ENCODE results near the gene MAPK8. TPM values are rescaled to one million over a fixed set of nuclear protein-coding genes. Genes with fewer than 3 reads are reported as not detected.

The MAPK8 gene
- total RNA-seq, 1 donor from 2014 or later: 30.3 TPM

- DNase-seq (ENCODE audit: low spot score): peak; percentile 80
Measured at GRCh38 chr10:48459270-48460150, 153.0 kb downstream of the MAPK8 start.

GRCh38 chr10:48460182-48460581 lies 153.7 kb downstream of the MAPK8 start:
- DNase-seq (ENCODE audit: low spot score): no peak

GRCh38 chr10:48461623-48462481 lies 155.4 kb downstream of the MAPK8 start:
- peak; percentile 59 for DNase-seq (ENCODE audit: low spot score)

- DNase-seq (ENCODE audit: low spot score): peak; percentile 59
Measured at GRCh38 chr10:48462482-48463020, 156.1 kb downstream of the MAPK8 start.

GRCh38 chr10:48463318-48464003 lies 157.0 kb downstream of the MAPK8 start:
- DNase-seq (ENCODE audit: low spot score): peak; percentile 71

GRCh38 chr10:48464121-48464870 lies 157.8 kb downstream of the MAPK8 start:
- peak; percentile 82 for DNase-seq (ENCODE audit: low spot score)

DNA sequence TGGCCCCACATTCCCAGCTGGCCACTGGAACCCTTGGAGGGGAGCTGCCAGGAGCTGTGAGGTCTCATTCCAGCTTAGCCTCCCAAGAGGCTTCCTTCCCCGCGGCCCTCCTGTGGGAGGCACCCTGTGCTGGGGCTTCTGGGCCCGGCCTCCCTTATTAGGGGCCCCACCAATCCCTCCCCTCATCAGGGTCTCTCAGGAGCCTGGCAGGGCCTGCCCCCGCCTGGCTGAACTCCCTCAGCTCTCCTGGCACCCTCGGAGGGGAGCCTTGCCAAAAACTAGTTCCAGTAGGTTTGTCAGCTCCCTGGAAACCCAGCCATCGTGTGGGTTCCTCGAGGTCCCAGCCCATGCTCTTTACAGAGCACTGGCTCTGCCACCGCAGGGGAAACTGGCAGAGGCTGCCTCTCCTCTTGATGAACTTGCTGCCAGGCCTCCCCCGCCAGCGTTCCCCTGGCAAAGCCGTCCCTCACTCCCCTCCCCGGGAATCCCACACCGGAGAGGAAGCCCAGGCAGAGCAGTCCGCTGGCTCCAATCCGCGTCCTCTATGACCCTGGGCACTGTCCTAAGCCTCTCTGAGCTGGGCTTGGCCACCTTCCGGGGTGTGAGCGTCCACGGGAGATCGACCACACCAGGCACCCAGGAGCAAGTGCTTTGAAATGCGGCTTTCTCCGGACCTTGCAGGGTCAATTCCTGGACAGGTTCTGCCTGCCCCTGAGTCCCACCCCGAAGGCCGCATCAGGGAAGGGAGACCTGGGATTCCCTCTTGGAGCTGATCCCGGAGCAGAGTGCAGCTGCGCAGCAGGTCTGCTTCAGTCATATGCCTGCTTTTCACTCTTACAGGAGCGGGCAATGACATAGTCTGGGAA lies 158.6 kb downstream of the MAPK8 start:
- peak; percentile 86 for DNase-seq (ENCODE audit: low spot score)

GRCh38 chr10:48465860-48466521 lies 159.5 kb downstream of the MAPK8 start:
- DNase-seq (ENCODE audit: low spot score): peak; percentile 82

DNA sequence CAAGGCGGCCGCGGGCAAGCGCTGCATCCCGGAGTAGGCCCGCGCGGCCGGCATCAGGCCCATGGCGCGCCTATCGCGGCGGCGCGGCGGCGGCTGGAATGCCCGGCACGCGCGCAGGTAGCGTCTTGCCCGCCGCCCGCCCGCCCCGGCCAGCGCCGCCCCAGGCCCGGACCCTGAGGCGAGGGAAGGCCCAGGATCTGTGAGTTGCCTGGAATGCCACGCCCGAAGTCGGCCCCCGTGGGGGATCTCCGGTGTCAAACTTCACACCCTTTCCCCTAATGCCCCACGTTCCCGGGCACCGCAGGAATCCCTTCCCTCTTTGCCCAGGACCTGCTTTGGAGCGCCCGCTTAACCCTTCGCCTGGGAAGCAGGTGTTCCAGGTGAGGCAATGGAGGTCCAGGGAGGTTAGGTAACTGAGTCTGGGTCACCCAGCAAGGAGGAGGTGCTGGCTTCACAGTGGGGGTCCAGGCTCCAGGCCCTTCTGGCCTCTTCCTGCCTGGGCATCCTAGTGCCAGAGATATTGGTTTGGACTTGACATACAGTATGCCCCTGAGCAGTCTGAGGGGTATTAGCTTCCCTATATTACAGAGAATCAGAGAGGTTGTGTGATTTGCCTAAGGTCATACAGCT lies 160.2 kb downstream of the MAPK8 start:
- DNase-seq (ENCODE audit: low spot score): peak; percentile 90

GRCh38 chr10:48467669-48468068 lies 161.2 kb downstream of the MAPK8 start:
- DNase-seq (ENCODE audit: low spot score): peak; percentile 39

- DNase-seq (ENCODE audit: low spot score): peak; percentile 14
Measured at GRCh38 chr10:48468130-48468790, 161.8 kb downstream of the MAPK8 start.

DNA sequence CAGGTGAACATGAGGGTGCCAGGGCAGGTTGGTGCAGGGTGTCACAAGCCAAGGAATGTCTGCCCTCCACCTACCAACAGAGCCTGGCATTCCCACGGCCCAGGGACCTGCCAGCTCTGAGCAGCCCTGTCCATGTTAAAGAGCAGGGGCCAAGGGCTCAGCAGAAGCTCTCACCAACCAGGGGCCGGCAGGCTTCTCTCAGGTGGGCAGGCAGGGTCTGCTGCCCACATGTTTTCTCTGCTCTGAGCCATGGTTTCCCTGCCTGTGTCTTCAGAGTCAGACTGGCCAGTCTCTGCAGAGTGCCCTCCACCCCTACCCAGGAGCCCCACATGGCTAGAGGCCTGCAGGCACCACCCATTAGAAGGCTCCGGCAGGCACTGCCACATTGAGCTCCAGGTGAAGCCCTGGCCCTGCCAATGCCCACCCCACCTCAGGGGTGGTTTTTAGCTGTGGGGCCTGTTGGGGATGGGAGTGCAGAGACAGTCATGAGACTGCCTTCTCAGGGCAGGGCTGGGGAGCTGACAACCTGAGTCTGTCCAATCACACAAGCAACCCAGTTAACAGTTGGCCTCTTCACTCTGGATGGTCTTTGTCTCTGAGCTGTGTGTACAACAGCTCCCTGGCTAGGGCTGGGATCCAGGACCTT lies 162.5 kb downstream of the MAPK8 start:
- peak; percentile 68 for DNase-seq (ENCODE audit: low spot score)

- DNase-seq (ENCODE audit: low spot score): no peak
Measured at GRCh38 chr10:48469516-48470020, 163.1 kb downstream of the MAPK8 start.

GRCh38 chr10:48470115-48470892 lies 163.8 kb downstream of the MAPK8 start:
- peak; percentile 64 for DNase-seq (ENCODE audit: low spot score)

DNA sequence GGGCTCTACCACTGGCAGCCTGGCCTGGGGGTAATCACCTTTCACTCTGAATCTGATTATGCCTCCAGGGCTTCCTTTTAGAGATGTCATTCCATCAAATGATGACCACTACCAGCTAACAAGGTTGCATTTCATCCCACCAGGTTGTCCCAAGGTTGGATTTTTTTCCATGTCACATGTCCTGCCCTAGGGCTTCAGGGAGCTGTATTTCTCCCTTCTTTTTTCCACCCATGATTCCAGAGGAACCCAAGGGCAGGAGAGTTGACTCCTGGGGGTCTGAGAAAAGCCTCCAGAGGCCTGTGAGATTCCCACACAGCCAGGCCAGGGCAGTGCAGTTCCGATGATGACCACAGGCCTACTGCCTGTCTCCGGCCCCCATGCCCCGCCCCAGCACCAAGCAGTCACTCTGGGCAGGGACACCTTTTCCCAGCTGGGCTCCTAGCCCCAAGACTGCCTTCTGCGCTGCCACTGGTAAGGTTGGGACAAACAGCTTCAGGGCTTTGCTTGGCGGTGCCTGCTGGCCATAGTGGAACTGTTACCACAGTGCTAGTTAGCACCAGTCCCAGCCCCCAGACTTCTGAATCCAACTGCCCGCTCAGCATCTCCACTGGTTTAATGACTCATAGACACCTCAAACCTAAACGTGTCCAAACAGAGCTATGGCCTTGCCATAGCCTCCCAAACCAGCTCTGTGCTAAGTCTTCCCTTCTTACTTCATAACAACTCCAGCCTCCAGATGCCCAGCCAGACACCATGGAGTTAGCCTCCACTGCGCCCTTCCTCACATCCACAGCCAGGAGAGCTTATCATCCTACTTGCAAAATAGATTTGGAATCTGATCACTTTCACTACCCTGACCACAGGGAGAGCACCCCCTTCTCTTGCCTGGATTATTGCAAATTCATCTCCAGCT lies 164.7 kb downstream of the MAPK8 start:
- peak; percentile 67 for DNase-seq (ENCODE audit: low spot score)
